Fibroblast of lung (primary cell): ENCODE data around the gene REPS2.

ENCODE experiments used
- CTCF ChIP-seq, 2 donors: IDR thresholded peaks in 1 of 2; conservative IDR thresholded peaks in 1 of 2; 1 replicate in 1 of 2; 2 replicates in 1 of 2; pipeline ENCODE4 v1.5.1; 2011 to 2012; ENCODE audit warnings: low read length in 2 of 2, control low read depth in 1 of 2, inconsistent platforms in 1 of 2, low read depth in 1 of 2, mild to moderate bottlenecking in 1 of 2
- EZH2 ChIP-seq: IDR thresholded peaks from 2 replicates; pipeline ENCODE4 v1.5.1; 2012; ENCODE audit warnings: low read length, control low read depth, mild to moderate bottlenecking; ENCODE audit errors: missing control alignments

- TF ChIP-seq CTCF (conservative IDR thresholded peaks at IDR 0.05 in 1 of 2, IDR thresholded peaks at IDR 0.05 in 1 of 2; ENCODE audit: low read depth in 1 of 2, low read length in 2 of 2) (peak; percentile 43 to 54), EZH2 (no peak)
Observed at GRCh38 chrX:17007134-17007768, 60.8 kb downstream of the REPS2 start.
